ENCODE measurements around the gene MBNL2.

MBNL2 gene

DNA sequence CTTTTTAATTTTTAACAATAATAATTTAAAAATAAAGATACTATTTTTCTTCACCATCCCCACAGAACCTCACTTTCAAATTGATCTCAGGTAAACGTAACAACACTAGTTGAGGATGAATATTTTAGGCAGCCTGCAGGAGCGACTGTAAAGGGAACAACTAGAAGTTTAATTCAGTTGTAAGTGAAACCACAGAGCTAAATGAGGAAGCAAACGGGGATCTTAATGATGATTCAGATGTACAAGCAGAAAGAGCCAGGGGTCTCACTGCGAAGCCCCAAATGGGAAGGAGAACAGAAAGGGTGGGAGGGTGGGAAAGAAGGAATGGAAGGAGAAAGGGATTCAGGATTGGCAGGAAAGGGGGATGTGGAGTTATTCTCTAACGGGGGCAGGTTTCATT lies 157.3 kb downstream of the MBNL2 start:
- H4K20me1 ChIP-seq (ENCODE audit: control insufficient read depth, insufficient read depth, low read depth, low read length), result no peaks in the 10 kb centered on the region
- no peaks in the 10 kb centered on the region for H3K9me2 ChIP-seq (replicated peaks; ENCODE audit: control insufficient read depth, low read length)
- no peak overlapping the region for H3K27ac ChIP-seq (ENCODE audit: low read depth, low read length)
- no peak overlapping the region for H3K4me2 ChIP-seq (ENCODE audit: low read length)
- H3K4me3 ChIP-seq (ENCODE audit: low read length), result no peak overlapping the region
- no peaks in the 10 kb centered on the region for H3K9me3 ChIP-seq (ENCODE audit: control insufficient read depth, insufficient read depth, low read length)
- no peaks in the 10 kb centered on the region for H3F3A ChIP-seq (ENCODE audit: control insufficient read depth, insufficient read depth)
- H3K79me2 ChIP-seq (ENCODE audit: control insufficient read depth, low read length), result no peaks in the 10 kb centered on the region
- H3K27me3 ChIP-seq (ENCODE audit: control insufficient read depth, low read length), result no peaks in the 10 kb centered on the region
- no peaks in the 10 kb centered on the region for H3K36me3 ChIP-seq (ENCODE audit: control insufficient read depth, low read length)
- no peaks in the 10 kb centered on the region for H3K4me1 ChIP-seq (ENCODE audit: control insufficient read depth, low read length)
- TF ChIP-seq, protein P1, sequence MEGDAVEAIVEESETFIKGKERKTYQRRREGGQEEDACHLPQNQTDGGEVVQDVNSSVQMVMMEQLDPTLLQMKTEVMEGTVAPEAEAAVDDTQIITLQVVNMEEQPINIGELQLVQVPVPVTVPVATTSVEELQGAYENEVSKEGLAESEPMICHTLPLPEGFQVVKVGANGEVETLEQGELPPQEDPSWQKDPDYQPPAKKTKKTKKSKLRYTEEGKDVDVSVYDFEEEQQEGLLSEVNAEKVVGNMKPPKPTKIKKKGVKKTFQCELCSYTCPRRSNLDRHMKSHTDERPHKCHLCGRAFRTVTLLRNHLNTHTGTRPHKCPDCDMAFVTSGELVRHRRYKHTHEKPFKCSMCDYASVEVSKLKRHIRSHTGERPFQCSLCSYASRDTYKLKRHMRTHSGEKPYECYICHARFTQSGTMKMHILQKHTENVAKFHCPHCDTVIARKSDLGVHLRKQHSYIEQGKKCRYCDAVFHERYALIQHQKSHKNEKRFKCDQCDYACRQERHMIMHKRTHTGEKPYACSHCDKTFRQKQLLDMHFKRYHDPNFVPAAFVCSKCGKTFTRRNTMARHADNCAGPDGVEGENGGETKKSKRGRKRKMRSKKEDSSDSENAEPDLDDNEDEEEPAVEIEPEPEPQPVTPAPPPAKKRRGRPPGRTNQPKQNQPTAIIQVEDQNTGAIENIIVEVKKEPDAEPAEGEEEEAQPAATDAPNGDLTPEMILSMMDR (IDR thresholded peaks at IDR 0.05; ENCODE audit: low read depth, low read length, poor library complexity, severe bottlenecking), result no peak
- TF ChIP-seq EZH2phosphoT487 (IDR thresholded peaks at IDR 0.05; ENCODE audit: borderline replicate concordance, low read length), result no peak

DNA sequence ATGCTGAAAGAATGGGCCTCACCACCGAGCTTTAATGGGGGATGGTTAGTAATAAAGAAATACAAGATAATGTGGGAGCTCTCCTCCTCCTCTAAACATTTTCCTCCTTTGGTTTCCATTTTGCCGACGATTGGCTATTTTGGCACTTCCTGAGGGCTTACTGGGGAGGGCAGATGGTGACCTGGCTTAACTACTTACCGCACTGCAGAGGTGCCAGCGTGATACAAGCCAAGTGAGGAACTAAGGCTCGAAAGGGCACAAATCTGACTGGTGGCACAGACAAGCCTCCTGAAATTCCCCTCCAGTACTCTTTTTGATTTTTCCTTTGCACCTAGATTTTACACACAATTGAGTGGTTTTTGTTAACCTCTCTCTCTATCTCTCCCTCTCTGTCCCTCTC lies 158.6 kb downstream of the MBNL2 start:
- Histone ChIP-seq H3K79me2 (ENCODE audit: control insufficient read depth, low read length) (no peaks in the 10 kb centered on the region), H3K36me3 (ENCODE audit: control insufficient read depth, low read length) (no peaks in the 10 kb centered on the region), H3K27ac (ENCODE audit: low read depth, low read length) (no peak overlapping the region), H3K9me2 (replicated peaks; ENCODE audit: control insufficient read depth, low read length) (no peaks in the 10 kb centered on the region), H3K4me2 (ENCODE audit: low read length) (no peak overlapping the region), H3K9me3 (ENCODE audit: control insufficient read depth, insufficient read depth, low read length) (no peaks in the 10 kb centered on the region), H3F3A (ENCODE audit: control insufficient read depth, insufficient read depth) (no peaks in the 10 kb centered on the region), H3K27me3 (ENCODE audit: control insufficient read depth, low read length) (no peaks in the 10 kb centered on the region), H3K4me1 (ENCODE audit: control insufficient read depth, low read length) (no peaks in the 10 kb centered on the region), H4K20me1 (ENCODE audit: control insufficient read depth, insufficient read depth, low read depth, low read length) (no peaks in the 10 kb centered on the region), H3K4me3 (ENCODE audit: low read length) (no peak overlapping the region)
- TF ChIP-seq EZH2phosphoT487 (IDR thresholded peaks at IDR 0.05; ENCODE audit: borderline replicate concordance, low read length), result no peak
- TF ChIP-seq, protein P1 (IDR thresholded peaks at IDR 0.05; ENCODE audit: low read depth, low read length, poor library complexity, severe bottlenecking), result no peak

- H3K9me3 ChIP-seq (ENCODE audit: control insufficient read depth, insufficient read depth, low read length), result no peaks in the 10 kb centered on the region
- H3K27ac ChIP-seq (ENCODE audit: low read depth, low read length), result no peak overlapping the region
- no peaks in the 10 kb centered on the region for H3K4me1 ChIP-seq (ENCODE audit: control insufficient read depth, low read length)
- no peak overlapping the region for H3K4me2 ChIP-seq (ENCODE audit: low read length)
- H3K36me3 ChIP-seq (ENCODE audit: control insufficient read depth, low read length), result no peaks in the 10 kb centered on the region
- no peak for TF ChIP-seq EZH2phosphoT487 (IDR thresholded peaks at IDR 0.05; ENCODE audit: borderline replicate concordance, low read length)
- TF ChIP-seq, protein P1 (IDR thresholded peaks at IDR 0.05; ENCODE audit: low read depth, low read length, poor library complexity, severe bottlenecking), result no peak
- H4K20me1 ChIP-seq (ENCODE audit: control insufficient read depth, insufficient read depth, low read depth, low read length), result no peaks in the 10 kb centered on the region
- H3K9me2 ChIP-seq (replicated peaks; ENCODE audit: control insufficient read depth, low read length), result no peaks in the 10 kb centered on the region
- no peaks in the 10 kb centered on the region for H3F3A ChIP-seq (ENCODE audit: control insufficient read depth, insufficient read depth)
- H3K4me3 ChIP-seq (ENCODE audit: low read length), result no peak overlapping the region
- H3K27me3 ChIP-seq (ENCODE audit: control insufficient read depth, low read length), result no peaks in the 10 kb centered on the region
- H3K79me2 ChIP-seq (ENCODE audit: control insufficient read depth, low read length), result no peaks in the 10 kb centered on the region
These were observed 159.1 kb downstream of the MBNL2 start for GRCh38 chr13:97381189-97381588.

DNA sequence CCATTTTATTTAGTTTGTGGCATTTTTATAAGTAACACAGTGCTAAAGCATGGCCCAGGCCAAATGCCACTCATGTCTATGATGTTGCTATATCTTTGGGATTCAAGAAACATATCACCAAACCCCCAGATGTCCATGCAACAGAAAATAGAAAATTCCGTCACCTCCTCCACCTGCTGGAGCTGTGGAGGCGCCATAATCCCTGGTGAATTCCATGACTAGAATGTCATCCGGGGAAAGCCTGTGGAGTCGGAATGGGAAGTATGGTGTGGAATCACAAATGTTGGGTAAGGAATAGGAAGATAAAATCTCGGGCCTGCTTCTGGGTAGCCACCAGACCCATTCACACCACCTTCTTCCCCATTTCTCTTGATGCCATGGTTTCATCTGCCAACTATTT lies 160.1 kb downstream of the MBNL2 start:
- Histone ChIP-seq H3K9me3 (ENCODE audit: control insufficient read depth, insufficient read depth, low read length) (no peaks in the 10 kb centered on the region), H3K27ac (ENCODE audit: low read depth, low read length) (no peak overlapping the region), H3K9me2 (replicated peaks; ENCODE audit: control insufficient read depth, low read length) (no peaks in the 10 kb centered on the region), H3K4me2 (ENCODE audit: low read length) (no peak overlapping the region), H3F3A (ENCODE audit: control insufficient read depth, insufficient read depth) (no peaks in the 10 kb centered on the region), H4K20me1 (ENCODE audit: control insufficient read depth, insufficient read depth, low read depth, low read length) (no peaks in the 10 kb centered on the region), H3K36me3 (ENCODE audit: control insufficient read depth, low read length) (no peaks in the 10 kb centered on the region), H3K4me1 (ENCODE audit: control insufficient read depth, low read length) (no peaks in the 10 kb centered on the region), H3K27me3 (ENCODE audit: control insufficient read depth, low read length) (no peaks in the 10 kb centered on the region), H3K79me2 (ENCODE audit: control insufficient read depth, low read length) (no peaks in the 10 kb centered on the region), H3K4me3 (ENCODE audit: low read length) (no peak overlapping the region)
- TF ChIP-seq EZH2phosphoT487 (IDR thresholded peaks at IDR 0.05; ENCODE audit: borderline replicate concordance, low read length), result no peak
- TF ChIP-seq, protein P1 (IDR thresholded peaks at IDR 0.05; ENCODE audit: low read depth, low read length, poor library complexity, severe bottlenecking), result no peak

All from DOHH2 (cell line).